ENCODE results near the gene ADSS2.
A peak's percentile ranks its signal among the peaks of the same experiment; 100 is the strongest.

- no peak for TF ChIP-seq CTCF (conservative IDR thresholded peaks at IDR 0.05; ENCODE audit: low read depth, low read length)
- no peak for TF ChIP-seq BHLHE40 (IDR thresholded peaks at IDR 0.05; ENCODE audit: low read depth, low read length)
- TF ChIP-seq POLR2A (IDR thresholded peaks at IDR 0.05; ENCODE audit: low read depth, low read length), result peak; percentile 93
- TF ChIP-seq SMC3 (IDR thresholded peaks at IDR 0.05; ENCODE audit: low read depth, low read length), result no peak
- TF ChIP-seq RAD21 (IDR thresholded peaks at IDR 0.05; ENCODE audit: low read length), result no peak
- TF ChIP-seq USF2 (IDR thresholded peaks at IDR 0.05; ENCODE audit: low read depth, low read length), result no peak
- TF ChIP-seq MAZ (IDR thresholded peaks at IDR 0.05; ENCODE audit: borderline replicate concordance, low read depth, low read length), result no peak
- TF ChIP-seq CEBPB (IDR thresholded peaks at IDR 0.05; ENCODE audit: low read depth, low read length), result no peak
- no peak for TF ChIP-seq FOS (IDR thresholded peaks at IDR 0.05; ENCODE audit: low read depth, low read length)
- no peak for TF ChIP-seq RCOR1 (IDR thresholded peaks at IDR 0.05; ENCODE audit: insufficient replicate concordance, low read length)
- no peak for TF ChIP-seq MAFK (IDR thresholded peaks at IDR 0.05; ENCODE audit: low read depth, low read length)
- TF ChIP-seq ELK1 (IDR thresholded peaks at IDR 0.05; ENCODE audit: borderline replicate concordance, low read depth, low read length), result no peak
- TF ChIP-seq MXI1 (IDR thresholded peaks at IDR 0.05; ENCODE audit: borderline replicate concordance, low read depth, low read length), result no peak; the same call in 1 of the 2 replicates
- peak; percentile 46; the same call in 1 of the 2 replicates for TF ChIP-seq CHD1 (IDR thresholded peaks at IDR 0.05; ENCODE audit: low read depth, low read length)
These were observed at the start of gene ADSS2 for GRCh38 chr1:244451539-244451950.

Data from IMR-90 (cell line).